ENCODE results near the gene MAD1L1.
"Not testable (repeated sequence)": the region's sequence is repeated elsewhere in the genome, so short reads cannot be mapped to it uniquely, and the experiment has no call there.

The MAD1L1 gene

GRCh38 chr7:2173189-2173827 is 59.4 kb downstream of the MAD1L1 start:
- DNase-seq (ENCODE audit: low spot score) = no peak

GRCh38 chr7:2172311-2173188 is 60.2 kb downstream of the MAD1L1 start:
- DNase-seq (ENCODE audit: low spot score) = no peak

- DNase-seq (ENCODE audit: low spot score) = no peak
These were observed 60.9 kb downstream of the MAD1L1 start for GRCh38 chr7:2171855-2172254.

GRCh38 chr7:2170576-2171521 is 61.9 kb downstream of the MAD1L1 start:
- DNase-seq (ENCODE audit: low spot score) = peak; percentile 11

- DNase-seq (ENCODE audit: low spot score) = no peak
These were observed 62.7 kb downstream of the MAD1L1 start for GRCh38 chr7:2169923-2170575.

GRCh38 chr7:2168615-2169311 is 64.0 kb downstream of the MAD1L1 start:
- peak; percentile 8 for DNase-seq (ENCODE audit: low spot score)

- DNase-seq (ENCODE audit: low spot score) = peak; percentile 11
These were observed 66.0 kb downstream of the MAD1L1 start for GRCh38 chr7:2166625-2167280.

GRCh38 chr7:2165610-2166594 is 66.8 kb downstream of the MAD1L1 start:
- DNase-seq (ENCODE audit: low spot score) = peak; percentile 3

- DNase-seq (ENCODE audit: low spot score) = peak; percentile 7
These were observed 67.5 kb downstream of the MAD1L1 start for GRCh38 chr7:2165239-2165609.

- DNase-seq (ENCODE audit: low spot score) = no peak
These were observed 68.1 kb downstream of the MAD1L1 start for GRCh38 chr7:2164646-2165045.

- peak; percentile 12 for DNase-seq (ENCODE audit: low spot score)
These were observed 68.9 kb downstream of the MAD1L1 start for GRCh38 chr7:2163600-2164555.

- DNase-seq (ENCODE audit: low spot score) = peak; percentile 21
These were observed 69.8 kb downstream of the MAD1L1 start for GRCh38 chr7:2162959-2163358.

- not testable (repeated sequence) for DNase-seq (ENCODE audit: low spot score)
These were observed 70.5 kb downstream of the MAD1L1 start for GRCh38 chr7:2162004-2162902.

GRCh38 chr7:2159176-2159520 is 73.6 kb downstream of the MAD1L1 start:
- peak; percentile 71 for DNase-seq (ENCODE audit: low spot score)

- DNase-seq (ENCODE audit: low spot score) = no peak
These were observed 74.2 kb downstream of the MAD1L1 start for GRCh38 chr7:2158331-2159175.

Measured in iPS-NIHi11 (cell line).